ENCODE measurements around the gene BBS5.

DNA sequence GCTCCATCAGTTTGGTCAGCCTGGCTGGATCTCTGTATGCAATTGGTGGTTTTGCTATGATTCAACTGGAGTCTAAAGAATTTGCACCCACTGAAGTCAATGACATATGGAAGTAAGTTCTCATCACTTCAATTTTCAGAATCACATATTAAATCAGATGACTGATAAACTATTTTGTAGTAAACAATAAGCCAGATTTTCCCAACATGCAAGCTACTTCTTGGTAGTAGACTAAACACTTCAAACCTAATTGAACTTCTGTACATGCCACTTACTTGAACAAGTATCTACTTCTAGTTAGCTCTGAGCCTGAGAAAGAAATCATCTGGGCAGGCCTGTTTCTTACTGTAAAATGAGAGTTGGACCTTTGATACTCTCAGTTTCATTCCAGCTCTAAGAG is 41.6 kb downstream of the BBS5 start:
- TF ChIP-seq POLR2A (IDR thresholded peaks at IDR 0.05; ENCODE audit: borderline replicate concordance, extremely low read depth, insufficient read depth, insufficient read length) (no peak), CBX3 (IDR thresholded peaks at IDR 0.05; ENCODE audit: low read depth) (no peak)
- TF ChIP-seq, protein P1, sequence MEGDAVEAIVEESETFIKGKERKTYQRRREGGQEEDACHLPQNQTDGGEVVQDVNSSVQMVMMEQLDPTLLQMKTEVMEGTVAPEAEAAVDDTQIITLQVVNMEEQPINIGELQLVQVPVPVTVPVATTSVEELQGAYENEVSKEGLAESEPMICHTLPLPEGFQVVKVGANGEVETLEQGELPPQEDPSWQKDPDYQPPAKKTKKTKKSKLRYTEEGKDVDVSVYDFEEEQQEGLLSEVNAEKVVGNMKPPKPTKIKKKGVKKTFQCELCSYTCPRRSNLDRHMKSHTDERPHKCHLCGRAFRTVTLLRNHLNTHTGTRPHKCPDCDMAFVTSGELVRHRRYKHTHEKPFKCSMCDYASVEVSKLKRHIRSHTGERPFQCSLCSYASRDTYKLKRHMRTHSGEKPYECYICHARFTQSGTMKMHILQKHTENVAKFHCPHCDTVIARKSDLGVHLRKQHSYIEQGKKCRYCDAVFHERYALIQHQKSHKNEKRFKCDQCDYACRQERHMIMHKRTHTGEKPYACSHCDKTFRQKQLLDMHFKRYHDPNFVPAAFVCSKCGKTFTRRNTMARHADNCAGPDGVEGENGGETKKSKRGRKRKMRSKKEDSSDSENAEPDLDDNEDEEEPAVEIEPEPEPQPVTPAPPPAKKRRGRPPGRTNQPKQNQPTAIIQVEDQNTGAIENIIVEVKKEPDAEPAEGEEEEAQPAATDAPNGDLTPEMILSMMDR (IDR thresholded peaks at IDR 0.05 in 2 of 3, conservative IDR thresholded peaks at IDR 0.05 in 1 of 3; ENCODE audit: borderline replicate concordance in 1 of 3, insufficient read depth in 1 of 3, low read depth in 2 of 3, low read length in 2 of 3): no peak
- TF ChIP-seq, protein P2, sequence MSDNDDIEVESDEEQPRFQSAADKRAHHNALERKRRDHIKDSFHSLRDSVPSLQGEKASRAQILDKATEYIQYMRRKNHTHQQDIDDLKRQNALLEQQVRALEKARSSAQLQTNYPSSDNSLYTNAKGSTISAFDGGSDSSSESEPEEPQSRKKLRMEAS (IDR thresholded peaks at IDR 0.05): no peak
- TF ChIP-seq, protein P3, sequence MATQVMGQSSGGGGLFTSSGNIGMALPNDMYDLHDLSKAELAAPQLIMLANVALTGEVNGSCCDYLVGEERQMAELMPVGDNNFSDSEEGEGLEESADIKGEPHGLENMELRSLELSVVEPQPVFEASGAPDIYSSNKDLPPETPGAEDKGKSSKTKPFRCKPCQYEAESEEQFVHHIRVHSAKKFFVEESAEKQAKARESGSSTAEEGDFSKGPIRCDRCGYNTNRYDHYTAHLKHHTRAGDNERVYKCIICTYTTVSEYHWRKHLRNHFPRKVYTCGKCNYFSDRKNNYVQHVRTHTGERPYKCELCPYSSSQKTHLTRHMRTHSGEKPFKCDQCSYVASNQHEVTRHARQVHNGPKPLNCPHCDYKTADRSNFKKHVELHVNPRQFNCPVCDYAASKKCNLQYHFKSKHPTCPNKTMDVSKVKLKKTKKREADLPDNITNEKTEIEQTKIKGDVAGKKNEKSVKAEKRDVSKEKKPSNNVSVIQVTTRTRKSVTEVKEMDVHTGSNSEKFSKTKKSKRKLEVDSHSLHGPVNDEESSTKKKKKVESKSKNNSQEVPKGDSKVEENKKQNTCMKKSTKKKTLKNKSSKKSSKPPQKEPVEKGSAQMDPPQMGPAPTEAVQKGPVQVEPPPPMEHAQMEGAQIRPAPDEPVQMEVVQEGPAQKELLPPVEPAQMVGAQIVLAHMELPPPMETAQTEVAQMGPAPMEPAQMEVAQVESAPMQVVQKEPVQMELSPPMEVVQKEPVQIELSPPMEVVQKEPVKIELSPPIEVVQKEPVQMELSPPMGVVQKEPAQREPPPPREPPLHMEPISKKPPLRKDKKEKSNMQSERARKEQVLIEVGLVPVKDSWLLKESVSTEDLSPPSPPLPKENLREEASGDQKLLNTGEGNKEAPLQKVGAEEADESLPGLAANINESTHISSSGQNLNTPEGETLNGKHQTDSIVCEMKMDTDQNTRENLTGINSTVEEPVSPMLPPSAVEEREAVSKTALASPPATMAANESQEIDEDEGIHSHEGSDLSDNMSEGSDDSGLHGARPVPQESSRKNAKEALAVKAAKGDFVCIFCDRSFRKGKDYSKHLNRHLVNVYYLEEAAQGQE (IDR thresholded peaks at IDR 0.05; ENCODE audit: low read depth): no peak

Data from HCT116 (cell line).